Posterior cingulate gyrus (tissue), 11 donors: ENCODE measurements around the gene SNAP29.
"Not testable (repeated sequence)": the region's sequence is repeated elsewhere in the genome, so short reads cannot be mapped to it uniquely, and the experiment has no call there.

Source experiments
- DNase-seq, 10 donors: peaks; one replicate each; pipeline versions ENCODE4 v3.0.0 to v3.0.0-alpha.2; 2020 to 2021; ENCODE audit warnings: mixed read lengths in 3 of 10
- intact Hi-C: fragments of 100-400 bp; cut with DNase I; formaldehyde crosslinking; loops from one replicate; pipeline ENCODE4 v1.15.1; 2023

SNAP29 gene

GRCh38 chr22:20858615-20859416, at the start of gene SNAP29, which contains the start of gene PI4KA:
SNAP29 (plus strand) TSS chr22:20859007; CDS start chr22:20859111, 104 bp downstream.
PI4KA (minus strand) TSS chr22:20858811; CDS start chr22:20858725, 86 bp downstream.
- DNase-seq = peak; percentile 97 to 100 (median 98)
- intact Hi-C loops = loop anchor here (1.0 to 5.0 kb wide), 3 partner anchors 58 to 143 kb away; partner anchors contain the start of genes CRKL, LZTR1 and THAP7

- intact Hi-C loops = no loop called here
- DNase-seq = no peak
Measured at GRCh38 chr22:20809538-20810185, 49.1 kb upstream of the SNAP29 start.

- intact Hi-C loops = no loop called here
- no peak for DNase-seq
Measured at GRCh38 chr22:20810645-20811044, 48.2 kb upstream of the SNAP29 start.

- intact Hi-C loops = no loop called here
- DNase-seq = no peak
Measured at GRCh38 chr22:20811171-20811570, 47.6 kb upstream of the SNAP29 start.

GRCh38 chr22:20811971-20812660, 46.7 kb upstream of the SNAP29 start:
- intact Hi-C loops = no loop called here
- no peak for DNase-seq

- no peak for DNase-seq
- intact Hi-C loops = no loop called here
Measured at GRCh38 chr22:20813056-20813455, 45.8 kb upstream of the SNAP29 start.

- intact Hi-C loops = no loop called here
- DNase-seq = no peak
Measured at GRCh38 chr22:20814221-20814808, 44.5 kb upstream of the SNAP29 start.

- intact Hi-C loops = no loop called here
- no peak for DNase-seq
Measured at GRCh38 chr22:20815477-20816050, 43.2 kb upstream of the SNAP29 start.

GRCh38 chr22:20816559-20816958, 42.2 kb upstream of the SNAP29 start:
- intact Hi-C loops = no loop called here
- peak in 8 of 10 donors; percentile 46 to 94 (median 68) for DNase-seq

GRCh38 chr22:20818471-20818870, 40.3 kb upstream of the SNAP29 start:
- intact Hi-C loops = no loop called here
- no peak for DNase-seq

GRCh38 chr22:20819471-20819870, 39.3 kb upstream of the SNAP29 start:
- no peak for DNase-seq
- intact Hi-C loops = no loop called here

- DNase-seq, intact Hi-C loops: not testable (repeated sequence)
Measured at GRCh38 chr22:20821717-20822239, 37.0 kb upstream of the SNAP29 start.

GRCh38 chr22:20822240-20822639, 36.6 kb upstream of the SNAP29 start:
- DNase-seq = no peak
- intact Hi-C loops = no loop called here

- intact Hi-C loops = no loop called here
- no peak for DNase-seq
Measured at GRCh38 chr22:20823264-20823663, 35.5 kb upstream of the SNAP29 start.

- intact Hi-C loops, DNase-seq: not testable (repeated sequence)
Measured at GRCh38 chr22:20825216-20825615, 33.6 kb upstream of the SNAP29 start.

- no peak for DNase-seq
- intact Hi-C loops = no loop called here
Measured at GRCh38 chr22:20825624-20826023, 33.2 kb upstream of the SNAP29 start.

GRCh38 chr22:20826373-20827152, 32.2 kb upstream of the SNAP29 start:
- DNase-seq, intact Hi-C loops: not testable (repeated sequence)

GRCh38 chr22:20829491-20830134, 29.2 kb upstream of the SNAP29 start:
- intact Hi-C loops = no loop called here

GRCh38 chr22:20833225-20833665, 25.6 kb upstream of the SNAP29 start:
- DNase-seq = no peak
- intact Hi-C loops = no loop called here

More at GRCh38 chr22:20829491-20830134, 29.2 kb upstream of the SNAP29 start:
- no peak for DNase-seq
